ENCODE results near the gene TP53TG3F.
"Not testable (repeated sequence)": the region's sequence is repeated elsewhere in the genome, so short reads cannot be mapped to it uniquely, and the experiment has no call there.

TP53TG3F gene, protein sequence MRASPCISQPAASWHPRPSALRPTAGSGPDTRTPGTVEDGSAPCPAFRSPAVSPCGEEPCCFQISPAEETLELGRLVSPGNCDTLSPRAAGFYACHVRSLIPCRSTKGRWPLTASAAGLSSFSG

DNA sequence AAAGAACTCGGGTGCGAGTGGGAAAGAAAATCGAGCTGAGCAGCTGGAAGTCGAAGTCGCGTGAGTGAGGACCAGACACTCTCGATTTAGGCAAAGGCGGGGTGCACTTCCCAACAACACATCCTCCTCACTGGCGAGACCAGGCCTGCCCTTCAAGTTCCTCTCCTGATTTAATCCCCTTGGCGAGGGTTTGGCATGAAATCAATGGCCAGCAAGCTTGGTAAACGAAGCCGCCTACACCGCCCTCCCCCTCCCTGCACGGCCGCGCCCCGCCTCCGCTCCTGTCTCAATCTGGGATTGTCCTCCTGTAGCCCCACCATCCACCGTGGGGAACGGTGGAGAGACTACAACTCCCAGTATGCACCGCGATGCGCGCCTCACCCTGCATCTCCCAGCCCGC is at the start of gene TP53TG3F:
Gene TP53TG3F (plus strand): TSS at position 301 of the 400 bp plus-strand sequence. CDS start 68 bp downstream, at position 369.
- DNase-seq (ENCODE audit: low read depth in 3 of 3): not testable (repeated sequence)

DNA sequence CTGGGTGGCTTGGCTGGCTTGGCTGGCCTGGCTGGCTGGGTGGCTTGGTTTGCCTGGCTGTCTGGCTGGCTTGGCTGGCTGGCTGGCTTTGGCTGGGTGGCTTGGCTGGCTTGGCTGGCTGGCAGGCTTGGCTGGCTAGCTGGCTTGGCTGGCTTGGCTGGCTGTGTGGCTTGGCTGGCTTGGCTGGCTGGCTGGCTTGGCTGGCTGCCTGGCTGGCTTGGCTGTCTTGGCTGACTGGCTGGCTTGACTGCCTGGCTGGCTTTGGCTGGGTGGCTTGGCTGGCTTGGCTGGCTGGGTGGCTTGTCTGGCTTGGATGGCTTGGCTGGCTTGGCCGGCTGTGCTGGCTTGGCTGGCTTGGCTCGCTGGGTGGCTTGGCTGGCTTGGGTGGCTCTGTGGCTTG is 32.2 kb downstream of the TP53TG3F start:
- not testable (repeated sequence) for DNase-seq (ENCODE audit: low read depth in 3 of 3)

DNA sequence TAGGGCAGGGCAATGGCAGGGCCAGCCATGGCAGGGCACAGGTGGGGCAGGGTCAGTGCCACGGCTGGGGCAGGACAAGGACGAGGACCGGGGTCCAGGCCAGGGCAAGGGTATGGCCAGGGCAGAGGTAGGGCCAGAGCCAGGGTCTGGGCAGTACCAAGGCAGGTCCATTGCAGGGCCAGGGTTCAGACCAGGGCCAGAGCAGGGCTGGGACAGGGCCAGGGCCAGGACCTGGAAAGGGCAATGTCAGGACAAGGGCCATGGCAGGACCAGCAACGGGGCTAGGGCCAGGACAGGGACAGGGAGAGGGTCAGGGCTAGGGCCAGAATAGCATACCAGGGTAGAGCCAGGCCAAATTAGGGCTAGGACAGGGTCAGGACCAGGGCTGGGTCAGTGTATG is 47.8 kb downstream of the TP53TG3F start:
- not testable (repeated sequence) for DNase-seq (ENCODE audit: low read depth in 3 of 3)

DNA sequence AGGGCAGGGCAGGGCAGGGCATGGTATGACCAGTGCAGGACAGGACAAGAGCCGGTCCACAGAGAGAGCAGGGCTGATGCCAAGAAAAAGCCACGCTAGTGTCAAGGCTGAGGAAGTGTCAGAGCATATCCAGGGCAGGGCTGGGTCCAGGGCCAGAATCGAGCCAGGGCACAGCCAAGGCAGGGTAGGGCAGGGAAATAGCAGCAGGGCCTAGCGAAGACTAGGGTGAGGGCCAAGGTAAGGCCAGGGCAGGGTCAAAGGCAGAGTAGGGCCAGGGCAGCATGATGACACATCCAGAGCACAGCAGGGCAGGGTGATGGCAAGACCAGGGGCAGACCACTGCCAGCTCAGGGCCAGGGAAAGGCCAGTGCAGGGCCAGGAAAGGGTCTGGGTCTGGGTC is 49.7 kb downstream of the TP53TG3F start:
- not testable (repeated sequence) for DNase-seq (ENCODE audit: low read depth in 3 of 3)

DNA sequence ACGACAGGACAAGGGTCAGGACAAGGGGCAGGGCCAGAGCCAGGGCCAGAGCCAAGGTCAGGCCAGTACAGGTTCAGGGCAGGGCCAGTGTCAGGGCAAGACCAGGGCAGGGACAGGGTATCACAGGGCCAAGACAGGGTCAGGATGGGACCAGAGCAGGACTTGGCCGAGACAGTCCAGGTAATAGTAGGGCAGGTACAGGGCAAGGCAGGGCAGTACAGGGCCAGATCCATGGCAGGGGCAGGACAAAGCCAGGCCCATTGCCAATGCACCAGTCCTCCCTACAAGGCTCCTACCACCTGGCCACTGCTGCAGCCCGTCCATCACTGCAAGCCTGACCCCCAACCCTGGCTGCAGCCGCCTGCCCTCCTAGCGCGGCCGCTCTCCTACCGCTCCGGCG is 50.5 kb downstream of the TP53TG3F start:
- not testable (repeated sequence) for DNase-seq (ENCODE audit: low read depth in 3 of 3)

All from stimulated activated CD4-positive, alpha-beta T cell treated with anti-CD3 and anti-CD28 coated beads, TNF-alpha, amount 100 ng/mL, for 24 hours (primary cell).